Activated CD8-positive, alpha-beta memory T cell treated with anti-CD3 and anti-CD28 coated beads, Interleukin-2, amount 10 ng/mL, durations not matched to agents 7 days and 5 days (primary cell): Measurements from ENCODE around the gene MRPL14. TPM values are rescaled to one million over a fixed set of nuclear protein-coding genes. Genes with fewer than 3 reads are reported as not detected.

Experiments
- ATAC-seq: fragments of 150-1000 bp; cut with Tn5 transposase; one replicate; pipeline ENCODE4 v1.10.0; 2021; ENCODE audit warnings: moderate library complexity
- CTCF ChIA-PET: fragments of 350-600 bp; sonication (Branson Sonifier 250); formaldehyde crosslinking; loops from one replicate; lab custom pipeline; 2021; ENCODE audit warnings: antibody characterized with exemption; lab: Charles Lee
- DNase-seq: peaks from one replicate; pipeline ENCODE4 v3.0.0-alpha.2; 2020
- H3K27ac Mint-ChIP-seq: one replicate; pipeline ENCODE4 v1.8.0; 2021; ENCODE audit warnings: mild to moderate bottlenecking, mixed read lengths
- H3K27me3 Mint-ChIP-seq: one replicate; pipeline ENCODE4 v1.8.0; 2021; ENCODE audit warnings: mixed read lengths
- H3K36me3 Mint-ChIP-seq: one replicate; pipeline ENCODE4 v1.8.0; 2021; ENCODE audit warnings: mild to moderate bottlenecking, mixed read lengths
- H3K4me1 Mint-ChIP-seq: one replicate; pipeline ENCODE4 v1.8.0; 2021; ENCODE audit warnings: mixed read lengths
- H3K4me3 Mint-ChIP-seq: one replicate; pipeline ENCODE4 v1.8.0; 2021; ENCODE audit warnings: mild to moderate bottlenecking, moderate library complexity, mixed read lengths
- H3K9me3 Mint-ChIP-seq: one replicate; pipeline ENCODE4 v1.8.0; 2022; ENCODE audit warnings: low read depth, mixed read lengths
- total RNA-seq, 2 experiments: library from RNA; stranded (reverse); gene quantifications; one replicate each; pipeline ENCODE4 v1.2.3, GENCODE V29; 2021

The MRPL14 gene
- total RNA-seq, 2 experiments from 2014 or later, result 45.8 to 47.5 TPM

DNA sequence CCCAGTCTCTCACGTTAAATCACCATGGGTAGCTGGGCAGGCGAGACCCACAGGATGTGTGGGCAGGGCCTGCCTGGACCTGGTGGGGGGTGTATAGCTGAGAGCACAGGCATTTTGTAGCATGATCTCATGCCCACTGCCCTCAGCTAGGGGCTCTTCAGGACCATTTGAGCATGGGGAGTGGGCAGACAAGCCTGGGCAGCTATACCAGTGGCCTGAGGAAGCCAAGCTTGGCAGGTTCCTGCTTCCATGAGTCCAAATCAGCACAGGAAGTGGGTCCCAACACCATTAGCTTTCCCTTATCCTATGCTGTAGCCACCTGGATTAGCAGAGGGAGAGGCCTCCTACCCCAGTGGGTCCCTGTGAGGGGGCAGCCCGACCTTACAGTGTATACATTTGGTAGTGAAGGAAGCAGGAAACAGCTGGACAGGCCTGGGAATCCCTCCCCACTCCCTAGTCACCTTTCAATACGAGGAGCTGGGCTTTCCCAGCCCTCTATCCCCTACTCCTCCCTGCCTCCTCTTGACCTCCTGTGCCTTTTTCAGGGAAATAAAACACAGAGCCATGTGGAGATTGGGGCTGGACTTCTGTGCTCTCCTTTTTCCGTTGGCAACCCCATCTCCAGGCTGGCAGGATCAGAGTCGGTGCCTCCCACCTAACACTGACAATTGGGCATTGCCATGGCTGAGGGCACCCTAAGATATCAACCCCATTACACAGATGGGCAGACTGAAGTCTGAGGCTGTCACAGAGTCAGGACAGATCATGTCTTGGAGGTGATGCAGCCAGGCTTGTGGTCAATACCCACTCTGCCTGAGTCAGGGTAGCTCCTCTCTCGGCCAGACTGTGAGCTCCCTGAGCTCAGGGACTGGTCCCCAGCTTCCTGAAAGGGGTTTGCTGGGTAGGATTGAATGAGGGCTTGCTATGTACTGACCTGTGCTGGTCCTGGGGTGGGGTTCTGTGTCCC is 59.8 kb downstream of the MRPL14 start:
- peaks cover 14% of the 10 kb centered on the region for H3K27me3 Mint-ChIP-seq
- H3K36me3 Mint-ChIP-seq, result no peaks in the 10 kb centered on the region
- no peak for ATAC-seq

DNA sequence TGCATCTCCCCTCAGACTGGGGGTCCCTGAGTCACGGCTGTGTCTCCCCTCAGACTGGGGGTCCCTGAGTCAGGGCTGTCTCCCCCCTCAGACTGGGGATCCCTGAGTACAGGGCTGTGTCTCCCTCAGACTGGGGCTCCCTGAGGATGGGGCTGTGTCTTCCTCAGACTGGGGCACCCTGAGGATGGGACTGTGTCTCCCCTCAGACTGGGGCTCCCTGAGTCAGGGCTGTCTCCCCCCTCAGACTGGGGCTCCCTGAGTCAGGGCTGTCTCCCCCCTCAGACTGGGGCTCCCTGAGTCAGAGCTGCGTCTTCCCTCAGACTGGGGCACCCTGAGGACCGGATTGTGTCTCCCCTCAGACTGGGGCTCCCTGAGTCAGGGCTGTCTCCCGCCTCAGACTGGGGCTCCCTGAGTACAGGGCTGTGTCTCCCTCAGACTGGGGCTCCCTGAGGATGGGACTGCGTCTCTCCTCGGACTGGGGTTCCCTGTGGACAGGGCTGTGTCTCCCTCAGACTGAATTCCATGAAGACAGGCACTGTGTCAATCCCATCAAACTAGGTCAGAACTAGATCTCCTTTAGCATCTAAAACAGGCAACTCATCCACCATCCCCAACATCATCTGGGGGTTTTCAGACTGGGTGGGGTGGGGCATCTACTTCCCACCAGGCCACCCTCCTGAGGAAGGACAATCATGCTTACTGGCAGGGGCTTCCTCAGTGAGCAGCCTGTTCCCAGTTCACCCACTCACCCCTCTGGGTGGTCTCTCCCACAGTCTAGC is 60.7 kb downstream of the MRPL14 start:
- no peak overlapping the region for H3K4me3 Mint-ChIP-seq

More for the DNA sequence above, 59.8 kb downstream of the MRPL14 start:
- Mint-ChIP-seq H3K27ac (no peak overlapping the region), H3K4me1 (peaks cover 10% of the 10 kb centered on the region), H3K9me3 (no peaks in the 10 kb centered on the region), H3K4me3 (no peak overlapping the region)
- CTCF ChIA-PET, result interaction anchor here (1.3 to 6.6 kb wide), 2 partner anchors 7 to 12 kb away, joined by 4 to 39 read pairs; no protein-coding TSS in a partner anchor
- no peak for DNase-seq

GRCh38 chr6:44065443-44066140 is 61.7 kb downstream of the MRPL14 start:
- Mint-ChIP-seq H3K9me3 (no peaks in the 10 kb centered on the region), H3K4me3 (no peak overlapping the region), H3K4me1 (peaks cover 7% of the 10 kb centered on the region), H3K36me3 (no peaks in the 10 kb centered on the region), H3K27ac (no peak overlapping the region), H3K27me3 (peaks cover 4% of the 10 kb centered on the region)
- CTCF ChIA-PET, result interaction anchor here (1.3 to 6.6 kb wide), 4 partner anchors 8 to 295 kb away, joined by 5 to 39 read pairs (median 5); partner anchors contain the start of gene VEGFA
- ATAC-seq (no peak), DNase-seq (no peak)

More for the DNA sequence above, 60.7 kb downstream of the MRPL14 start:
- no peak for DNase-seq
- no peaks in the 10 kb centered on the region for H3K9me3 Mint-ChIP-seq
- H3K4me1 Mint-ChIP-seq, result peaks cover 7% of the 10 kb centered on the region
- CTCF ChIA-PET, result interaction anchor here (1.7 to 6.6 kb wide), 2 partner anchors 7 to 292 kb away, joined by 5 to 39 read pairs; no protein-coding TSS in a partner anchor
- no peak overlapping the region for H3K27ac Mint-ChIP-seq
- ATAC-seq, result no peak
- peaks cover 12% of the 10 kb centered on the region for H3K27me3 Mint-ChIP-seq
- no peaks in the 10 kb centered on the region for H3K36me3 Mint-ChIP-seq

GRCh38 chr6:44064948-44065272 is 62.3 kb downstream of the MRPL14 start:
- Mint-ChIP-seq H3K27ac (no peak overlapping the region), H3K27me3 (no peaks in the 10 kb centered on the region), H3K4me3 (no peak overlapping the region), H3K9me3 (no peaks in the 10 kb centered on the region), H3K36me3 (peaks cover 3% of the 10 kb centered on the region), H3K4me1 (peaks cover 7% of the 10 kb centered on the region)
- CTCF ChIA-PET, result interaction anchor here (0.8 to 6.6 kb wide), 5 partner anchors 9 to 295 kb away, joined by 3 to 39 read pairs (median 5); partner anchors contain the start of gene VEGFA
- no peak for ATAC-seq
- DNase-seq, result no peak

GRCh38 chr6:44064089-44064947 is 62.9 kb downstream of the MRPL14 start:
- Mint-ChIP-seq H3K4me1 (peaks cover 9% of the 10 kb centered on the region), H3K27me3 (no peaks in the 10 kb centered on the region), H3K4me3 (no peak overlapping the region), H3K9me3 (no peaks in the 10 kb centered on the region), H3K36me3 (peaks cover 4% of the 10 kb centered on the region), H3K27ac (no peak overlapping the region)
- peak; percentile 56 for ATAC-seq
- CTCF ChIA-PET, result interaction anchor here (0.8 to 6.6 kb wide), 9 partner anchors 10 to 343 kb away, joined by 3 to 39 read pairs (median 5); partner anchors contain the start of genes AARS2 and VEGFA
- peak; percentile 56 for DNase-seq

- CTCF ChIA-PET, result interaction anchor here (1.3 to 6.6 kb wide), 7 partner anchors 10 to 342 kb away, joined by 3 to 39 read pairs (median 10); partner anchors contain the start of genes AARS2 and VEGFA
- DNase-seq (no peak), ATAC-seq (no peak)
- Mint-ChIP-seq H3K4me3 (no peak overlapping the region), H3K36me3 (peaks cover 5% of the 10 kb centered on the region), H3K27me3 (no peaks in the 10 kb centered on the region), H3K9me3 (no peaks in the 10 kb centered on the region), H3K4me1 (peaks cover 15% of the 10 kb centered on the region), H3K27ac (no peak overlapping the region)
These were observed 63.6 kb downstream of the MRPL14 start for GRCh38 chr6:44063561-44064059.

Other genes with a start within 250 kb of the MRPL14 start
- 10 to 100 TPM; 11.1 to 11.6 TPM for gene TMEM63B, start 102 bp upstream of the MRPL14 start, total RNA-seq
- gene CAPN11, start 31.4 kb upstream of the MRPL14 start, total RNA-seq, result not detected
- gene MYMX, start 89.5 kb upstream of the MRPL14 start, total RNA-seq, result not detected
- 10 to 100 TPM; 39.8 to 49.9 TPM for gene SLC29A1, start 96.1 kb upstream of the MRPL14 start, total RNA-seq
- 1,000 to 10,000 TPM in 1 of 2 experiments, 100 to 1,000 TPM in 1; 734 to 1,112 TPM for gene HSP90AB1, start 119.6 kb upstream of the MRPL14 start, total RNA-seq
- 10 to 100 TPM; 28.0 to 39.6 TPM for gene SLC35B2, start 130.1 kb upstream of the MRPL14 start, total RNA-seq
- gene NFKBIE, start 138.1 kb upstream of the MRPL14 start, total RNA-seq, result 10 to 100 TPM; 24.5 to 37.7 TPM
- gene TMEM151B, start 143.0 kb upstream of the MRPL14 start, total RNA-seq, result under 1 TPM in 1 of 2 experiments, not detected in 1; 0.06 TPM
- 10 to 100 TPM; 21.1 to 23.7 TPM for gene AARS2, start 185.9 kb upstream of the MRPL14 start, total RNA-seq
- not detected for gene SPATS1, start 215.2 kb upstream of the MRPL14 start, total RNA-seq